ENCODE results near the gene ARHGAP10.
"Not testable (repeated sequence)": the region's sequence is repeated elsewhere in the genome, so short reads cannot be mapped to it uniquely, and the experiment has no call there.

ARHGAP10 gene

DNA sequence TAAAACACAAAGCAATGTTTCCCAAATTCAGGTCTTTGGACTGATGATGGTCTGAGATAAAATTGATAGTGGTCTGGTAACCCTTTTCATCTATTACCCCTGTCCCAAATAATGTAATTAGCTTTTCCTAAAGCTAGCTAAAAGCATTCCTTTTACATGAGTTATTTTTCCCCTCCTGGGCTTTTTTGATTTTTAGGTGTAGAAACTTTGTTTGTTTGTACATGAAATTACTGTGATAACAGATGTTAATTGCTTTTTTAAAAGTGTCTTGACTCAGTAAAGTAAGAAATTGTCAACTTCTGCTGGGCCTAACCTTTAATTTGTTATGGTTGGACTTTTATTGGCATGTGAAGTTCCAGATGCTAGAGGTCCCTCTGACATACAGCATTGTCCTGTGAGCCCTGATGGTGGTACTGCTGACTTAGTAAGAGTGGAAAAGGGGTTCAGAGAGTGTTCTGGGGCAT lies 145.5 kb downstream of the ARHGAP10 start:
- peaks cover 61% of the 10 kb centered on the region for H3K36me3 Mint-ChIP-seq (ENCODE audit: low read depth)
- TF ChIP-seq, protein P1, sequence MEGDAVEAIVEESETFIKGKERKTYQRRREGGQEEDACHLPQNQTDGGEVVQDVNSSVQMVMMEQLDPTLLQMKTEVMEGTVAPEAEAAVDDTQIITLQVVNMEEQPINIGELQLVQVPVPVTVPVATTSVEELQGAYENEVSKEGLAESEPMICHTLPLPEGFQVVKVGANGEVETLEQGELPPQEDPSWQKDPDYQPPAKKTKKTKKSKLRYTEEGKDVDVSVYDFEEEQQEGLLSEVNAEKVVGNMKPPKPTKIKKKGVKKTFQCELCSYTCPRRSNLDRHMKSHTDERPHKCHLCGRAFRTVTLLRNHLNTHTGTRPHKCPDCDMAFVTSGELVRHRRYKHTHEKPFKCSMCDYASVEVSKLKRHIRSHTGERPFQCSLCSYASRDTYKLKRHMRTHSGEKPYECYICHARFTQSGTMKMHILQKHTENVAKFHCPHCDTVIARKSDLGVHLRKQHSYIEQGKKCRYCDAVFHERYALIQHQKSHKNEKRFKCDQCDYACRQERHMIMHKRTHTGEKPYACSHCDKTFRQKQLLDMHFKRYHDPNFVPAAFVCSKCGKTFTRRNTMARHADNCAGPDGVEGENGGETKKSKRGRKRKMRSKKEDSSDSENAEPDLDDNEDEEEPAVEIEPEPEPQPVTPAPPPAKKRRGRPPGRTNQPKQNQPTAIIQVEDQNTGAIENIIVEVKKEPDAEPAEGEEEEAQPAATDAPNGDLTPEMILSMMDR (IDR thresholded peaks at IDR 0.05): no peak
- no peaks in the 10 kb centered on the region for H3K27me3 Mint-ChIP-seq (ENCODE audit: low read depth, poor library complexity)
- DNase-seq: no peak
- H3K4me3 Mint-ChIP-seq: no peak overlapping the region
- H3K9me3 Mint-ChIP-seq: no peaks in the 10 kb centered on the region
- H3K4me1 Mint-ChIP-seq: peaks cover 4% of the 10 kb centered on the region
- peak overlapping the region; percentile 32 for H3K27ac Mint-ChIP-seq

DNA sequence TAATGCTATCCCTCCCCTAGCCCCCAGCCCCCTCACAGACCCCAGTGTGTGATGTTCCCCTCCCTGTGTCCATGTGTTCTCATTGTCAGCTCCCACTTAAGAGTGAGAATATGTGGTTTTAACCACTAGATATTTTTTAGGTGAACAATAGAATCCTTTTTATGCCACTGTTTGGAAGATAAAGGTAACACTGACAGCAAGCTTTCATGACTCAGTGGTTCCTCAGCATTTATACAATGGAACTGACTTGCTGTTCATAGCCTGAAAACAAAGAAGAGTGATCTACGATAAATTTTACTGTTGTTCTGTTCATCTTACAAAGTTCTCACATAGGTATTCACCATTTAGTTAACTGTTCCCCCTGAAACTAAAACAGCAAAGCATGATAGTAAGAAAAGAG lies 147.8 kb downstream of the ARHGAP10 start:
- no peak for DNase-seq
- TF ChIP-seq, protein P1 (IDR thresholded peaks at IDR 0.05): no peak
- Mint-ChIP-seq H3K36me3 (ENCODE audit: low read depth) (peaks cover 74% of the 10 kb centered on the region), H3K27me3 (ENCODE audit: low read depth, poor library complexity) (no peaks in the 10 kb centered on the region), H3K27ac (no peak overlapping the region), H3K9me3 (peaks cover 11% of the 10 kb centered on the region), H3K4me3 (no peak overlapping the region), H3K4me1 (peaks cover 4% of the 10 kb centered on the region)

DNA sequence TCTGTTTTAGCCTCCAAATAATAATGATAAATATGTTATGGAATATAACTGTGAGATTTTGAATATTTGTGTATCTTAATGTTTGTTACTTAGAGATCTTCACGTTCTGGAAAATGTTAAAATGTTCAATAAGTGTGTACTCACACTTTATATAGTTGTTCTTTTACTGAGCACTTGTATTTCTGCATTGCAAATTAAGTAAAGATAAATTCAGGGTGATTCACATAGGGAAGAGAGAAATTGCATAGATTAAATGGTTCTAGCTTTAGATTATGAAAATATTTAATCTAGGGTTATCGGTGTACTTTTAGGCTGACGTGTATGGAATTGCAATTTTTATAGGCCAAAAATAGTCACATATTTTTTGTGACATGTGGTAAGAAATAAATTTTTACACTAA lies 148.6 kb downstream of the ARHGAP10 start:
- Mint-ChIP-seq H3K9me3 (peaks cover 18% of the 10 kb centered on the region), H3K27me3 (ENCODE audit: low read depth, poor library complexity) (no peaks in the 10 kb centered on the region), H3K27ac (no peak overlapping the region), H3K36me3 (ENCODE audit: low read depth) (peaks cover 74% of the 10 kb centered on the region), H3K4me3 (no peak overlapping the region), H3K4me1 (peaks cover 4% of the 10 kb centered on the region)
- TF ChIP-seq, protein P1 (IDR thresholded peaks at IDR 0.05): no peak
- DNase-seq: no peak

DNA sequence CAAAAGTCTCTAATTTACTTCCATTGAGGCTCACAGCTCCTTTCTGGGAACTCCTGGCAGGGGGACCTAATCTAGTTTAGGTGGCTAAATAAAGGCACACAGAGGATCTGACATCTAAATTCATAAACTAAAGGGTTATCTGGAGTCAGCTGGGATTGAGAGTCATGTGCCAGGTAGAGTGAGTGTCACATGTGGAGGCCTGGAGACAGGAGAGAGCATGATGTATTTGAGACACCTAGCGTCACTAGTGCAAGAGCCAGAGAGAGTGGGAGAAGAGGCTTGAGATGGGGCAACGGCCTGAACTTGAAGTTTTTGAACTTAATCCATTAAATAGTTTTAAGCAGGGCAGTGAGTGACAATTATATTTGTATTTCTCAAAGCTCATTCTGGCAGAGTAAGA lies 152.6 kb downstream of the ARHGAP10 start:
- no peak for DNase-seq
- Mint-ChIP-seq H3K4me1 (peaks cover 5% of the 10 kb centered on the region), H3K9me3 (peaks cover 23% of the 10 kb centered on the region), H3K4me3 (no peak overlapping the region), H3K36me3 (ENCODE audit: low read depth) (peaks cover 79% of the 10 kb centered on the region), H3K27me3 (ENCODE audit: low read depth, poor library complexity) (no peaks in the 10 kb centered on the region), H3K27ac (no peak overlapping the region)
- TF ChIP-seq, protein P1 (IDR thresholded peaks at IDR 0.05): no peak

DNA sequence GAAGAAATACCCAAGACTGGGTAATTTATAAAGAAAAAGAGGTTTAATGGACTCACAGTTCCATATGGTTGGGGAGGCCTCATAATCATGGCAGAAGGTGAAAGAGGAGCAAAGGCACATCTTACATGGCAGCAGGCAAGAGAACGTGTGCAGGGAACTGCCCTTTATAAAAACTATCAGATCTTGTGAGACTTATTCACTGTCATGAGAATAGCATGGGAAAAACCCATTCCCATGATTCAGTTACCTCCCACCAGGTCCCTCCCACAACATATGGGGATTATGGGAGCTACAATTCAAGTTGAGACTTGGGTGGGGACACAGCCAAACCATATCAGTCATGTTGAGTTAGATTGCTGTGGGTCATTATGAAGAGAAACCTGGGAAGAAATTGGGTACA lies 153.3 kb downstream of the ARHGAP10 start:
- not testable (repeated sequence) for H3K27ac Mint-ChIP-seq; H3K4me1 Mint-ChIP-seq; H3K4me3 Mint-ChIP-seq; DNase-seq; H3K27me3 Mint-ChIP-seq (ENCODE audit: low read depth, poor library complexity)
- peaks cover 84% of the 10 kb centered on the region for H3K36me3 Mint-ChIP-seq (ENCODE audit: low read depth)
- peaks cover 23% of the 10 kb centered on the region for H3K9me3 Mint-ChIP-seq

DNA sequence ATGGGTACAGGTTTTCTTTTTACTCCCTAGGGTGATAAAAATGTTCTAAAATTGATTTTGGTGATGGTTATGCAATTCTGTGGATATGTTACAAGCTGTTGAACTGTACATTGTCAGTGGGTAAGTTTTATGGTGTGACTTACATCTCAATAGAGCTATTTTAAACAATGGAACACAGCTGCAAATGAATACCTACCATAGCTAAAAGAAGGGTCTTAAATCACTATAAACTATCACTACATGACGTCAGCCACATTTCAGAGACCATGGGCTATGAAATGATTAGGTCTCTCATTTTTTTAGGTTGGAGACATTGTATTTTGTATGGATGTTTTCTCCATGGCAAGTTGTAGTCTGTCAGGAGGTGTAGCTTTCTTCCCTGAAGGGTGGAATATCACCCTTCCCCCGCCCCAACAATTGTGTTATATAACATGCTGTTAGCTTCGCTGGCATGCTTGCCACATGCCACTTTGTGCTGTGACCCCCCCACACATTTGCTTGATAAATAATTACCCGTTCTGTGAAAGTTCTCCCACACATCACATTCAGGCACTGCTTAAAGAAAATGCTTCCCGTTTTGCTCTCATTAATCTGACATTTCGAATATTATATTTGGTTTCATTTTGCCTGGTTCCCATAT lies 159.7 kb downstream of the ARHGAP10 start:
- Mint-ChIP-seq H3K4me3 (no peak overlapping the region), H3K4me1 (peaks cover 5% of the 10 kb centered on the region), H3K9me3 (peaks cover 35% of the 10 kb centered on the region), H3K27me3 (ENCODE audit: low read depth, poor library complexity) (no peaks in the 10 kb centered on the region), H3K36me3 (ENCODE audit: low read depth) (peaks cover 85% of the 10 kb centered on the region), H3K27ac (no peak overlapping the region)
- TF ChIP-seq, protein P1 (IDR thresholded peaks at IDR 0.05): no peak
- DNase-seq: no peak

Data from nephron progenitor cell (in vitro differentiated cells).